GM23248 (cell line): ENCODE data around the gene MCF2L. TPM values are rescaled to one million over a fixed set of nuclear protein-coding genes. Genes with fewer than 3 reads are reported as not detected.

Experiments used
- DNase-seq: peaks from one replicate; pipeline ENCODE4 v3.0.0-alpha.2; 2015
- H2AFZ ChIP-seq: fragments of 200-600 bp; sonication (generic); 2 replicates; pipeline ENCODE4 v1.6.1; 2016; ENCODE audit warnings: antibody characterized with exemption
- H3F3A ChIP-seq: fragments of 200-600 bp; sonication (generic); 2 replicates; pipeline ENCODE4 v1.6.1; 2016; ENCODE audit warnings: mild to moderate bottlenecking, antibody characterized with exemption, mixed run types; ENCODE audit not compliant: insufficient read depth
- H3K27ac ChIP-seq: fragments of 200-600 bp; sonication (generic); 2 replicates; pipeline ENCODE4 v1.5.1; 2016; ENCODE audit warnings: mild to moderate bottlenecking
- H3K27me3 ChIP-seq: fragments of 200-600 bp; sonication (generic); replicated peaks from 2 replicates; pipeline ENCODE4 v1.6.1; 2016; ENCODE audit warnings: mild to moderate bottlenecking; ENCODE audit not compliant: insufficient read depth
- H3K36me3 ChIP-seq: fragments of 200-600 bp; sonication (generic); 2 replicates; pipeline ENCODE4 v1.6.1; 2016; ENCODE audit warnings: low read depth, mild to moderate bottlenecking
- H3K4me1 ChIP-seq: fragments of 200-600 bp; sonication (generic); 2 replicates; pipeline ENCODE4 v1.6.1; 2016; ENCODE audit warnings: mild to moderate bottlenecking; ENCODE audit not compliant: insufficient read depth
- H3K4me2 ChIP-seq: fragments of 200-600 bp; sonication (generic); one replicate; pipeline ENCODE4 v1.6.1; 2016; ENCODE audit warnings: mild to moderate bottlenecking; ENCODE audit not compliant: unreplicated experiment
- H3K4me3 ChIP-seq: fragments of 200-600 bp; sonication (generic); 2 replicates; pipeline ENCODE4 v1.5.1; 2016; ENCODE audit warnings: mild to moderate bottlenecking
- H3K79me2 ChIP-seq: fragments of 200-600 bp; sonication (generic); 2 replicates; pipeline ENCODE4 v1.6.1; 2016; ENCODE audit warnings: mild to moderate bottlenecking; ENCODE audit not compliant: insufficient read depth
- H3K9ac ChIP-seq: fragments of 200-600 bp; sonication (generic); 2 replicates; pipeline ENCODE4 v1.6.1; 2016; ENCODE audit warnings: mild to moderate bottlenecking
- H3K9me2 ChIP-seq: fragments of 200-600 bp; sonication (generic); 2 replicates; pipeline ENCODE4 v1.6.1; 2016; ENCODE audit warnings: mixed run types, mild to moderate bottlenecking, moderate library complexity; ENCODE audit not compliant: insufficient read depth
- H3K9me3 ChIP-seq: fragments of 200-600 bp; sonication (generic); one replicate; pipeline ENCODE4 v1.6.1; 2017; ENCODE audit warnings: low read depth
- H4K20me1 ChIP-seq: fragments of 200-600 bp; sonication (generic); 2 replicates; pipeline ENCODE4 v1.6.0; 2016; ENCODE audit not compliant: insufficient read depth
- EZH2 ChIP-seq: fragments of 200-600 bp; sonication (generic); IDR thresholded peaks from 2 replicates; pipeline ENCODE4 v1.6.1; 2018; ENCODE audit warnings: antibody characterized with exemption, mild to moderate bottlenecking; ENCODE audit not compliant: insufficient read depth, poor library complexity, severe bottlenecking
- EZH2phosphoT487 ChIP-seq: fragments of 200-600 bp; sonication (generic); IDR thresholded peaks from 2 replicates; pipeline ENCODE4 v1.6.1; 2018; ENCODE audit warnings: antibody characterized with exemption, moderate library complexity, mild to moderate bottlenecking, low read depth; ENCODE audit not compliant: insufficient read depth
- WGBS, 2 experiments: methylation state at CpG; one replicate each; pipeline ENCODE4 v1.1.6; 2015 to 2017; ENCODE audit warnings: low lambda C conversion rate in 2 of 2, low coverage in 1 of 2; ENCODE audit errors: missing lambda C conversion rate in 2 of 2; 5-methylcytosine and 5-hydroxymethylcytosine counted together
- in situ Hi-C: fragments of 300-500 bp; cut with MboI; formaldehyde crosslinking; loops from 2 replicates; pipeline ENCODE4 v1.15.0; 2020
- polyA plus RNA-seq: library from polyadenylated mRNA; unstranded; fragments of >200 nt; fragmentation: Nextera tagmentation; extraction: Ambion mirVana; gene quantifications from 2 replicates; pipeline ENCODE4 v1.2.1, GENCODE V29; 2016
- total RNA-seq: library from RNA; depleted of rRNA; stranded (reverse); fragments of >200 nt; shearing (Covaris generic); gene quantifications from 2 replicates; pipeline ENCODE4 v1.2.3, GENCODE V29; 2014

MCF2L gene
- total and polyA plus RNA-seq, 2 experiments from 2014 or later: not detected

GRCh38 chr13:112955271-112955937 is 13.6 kb upstream of the MCF2L start:
- 51% methylated on average over 14 to 15 of the region's 15 CpGs for WGBS, 2 experiments
- DNase-seq: no peak
- Histone ChIP-seq H3K4me1 (no peaks in the 10 kb centered on the region), H3K27ac (no peak overlapping the region), H3K9ac (no peak overlapping the region), H3K27me3 (peaks cover 64% of the 10 kb centered on the region), H3K4me2 (no peak overlapping the region), H3K4me3 (no peak overlapping the region), H3K79me2 (no peaks in the 10 kb centered on the region), H4K20me1 (no peaks in the 10 kb centered on the region), H3K9me3 (no peaks in the 10 kb centered on the region), H3K9me2 (no peaks in the 10 kb centered on the region), H3F3A (no peaks in the 10 kb centered on the region), H2AFZ (no peak overlapping the region), H3K36me3 (no peaks in the 10 kb centered on the region)
- in situ Hi-C loops: no loop called here
- TF ChIP-seq EZH2phosphoT487: no peak
- TF ChIP-seq EZH2: no peak

- TF ChIP-seq EZH2phosphoT487: no peak
- TF ChIP-seq EZH2: no peak
- Histone ChIP-seq H3K9me2 (no peaks in the 10 kb centered on the region), H3K79me2 (no peaks in the 10 kb centered on the region), H3K4me2 (no peak overlapping the region), H3F3A (no peaks in the 10 kb centered on the region), H3K36me3 (no peaks in the 10 kb centered on the region), H4K20me1 (no peaks in the 10 kb centered on the region), H3K27ac (no peak overlapping the region), H3K4me3 (no peak overlapping the region), H2AFZ (no peak overlapping the region), H3K9ac (no peak overlapping the region), H3K9me3 (no peaks in the 10 kb centered on the region), H3K27me3 (peaks cover 59% of the 10 kb centered on the region), H3K4me1 (no peaks in the 10 kb centered on the region)
- no peak for DNase-seq
- 68 to 75% methylated on average over 11 of the region's 11 CpGs for WGBS, 2 experiments
- in situ Hi-C loops: no loop called here
Measured at GRCh38 chr13:112955956-112956355, 13.1 kb upstream of the MCF2L start.

- no peak overlapping the region for H3K4me3 ChIP-seq
- no peaks in the 10 kb centered on the region for H4K20me1 ChIP-seq
- in situ Hi-C loops: no loop called here
- no peak overlapping the region for H3K9ac ChIP-seq
- no peaks in the 10 kb centered on the region for H3K4me1 ChIP-seq
- H3K27me3 ChIP-seq: peaks cover 51% of the 10 kb centered on the region
- H3K27ac ChIP-seq: no peak overlapping the region
- no peak overlapping the region for H2AFZ ChIP-seq
- no peaks in the 10 kb centered on the region for H3K36me3 ChIP-seq
- no peaks in the 10 kb centered on the region for H3K9me3 ChIP-seq
- no peak for DNase-seq
- no peaks in the 10 kb centered on the region for H3K79me2 ChIP-seq
- H3K9me2 ChIP-seq: no peaks in the 10 kb centered on the region
- TF ChIP-seq EZH2phosphoT487 (no peak), EZH2 (no peak)
- no peaks in the 10 kb centered on the region for H3F3A ChIP-seq
- H3K4me2 ChIP-seq: no peak overlapping the region
- WGBS, 2 experiments: 51 to 52% methylated on average over 19 of the region's 19 CpGs
Measured at GRCh38 chr13:112956571-112957294, 12.3 kb upstream of the MCF2L start.

GRCh38 chr13:112957295-112957677 is 11.7 kb upstream of the MCF2L start:
- Histone ChIP-seq H3K4me3 (no peak overlapping the region), H4K20me1 (no peaks in the 10 kb centered on the region), H3K27me3 (peaks cover 45% of the 10 kb centered on the region), H3K79me2 (no peaks in the 10 kb centered on the region), H2AFZ (no peak overlapping the region), H3K9me3 (no peaks in the 10 kb centered on the region), H3K4me2 (no peak overlapping the region), H3K4me1 (no peaks in the 10 kb centered on the region), H3K9ac (no peak overlapping the region), H3K9me2 (no peaks in the 10 kb centered on the region), H3F3A (no peaks in the 10 kb centered on the region), H3K36me3 (no peaks in the 10 kb centered on the region), H3K27ac (no peak overlapping the region)
- TF ChIP-seq EZH2 (no peak), EZH2phosphoT487 (no peak)
- no peak for DNase-seq
- WGBS, 2 experiments: 55 to 62% methylated on average over 12 of the region's 12 CpGs
- in situ Hi-C loops: no loop called here
